Ovary (tissue), 9 donors: ENCODE data around the gene KCNJ1. TPM values are rescaled to one million over a fixed set of nuclear protein-coding genes. Genes with fewer than 3 reads are reported as not detected.

Experiments
- DNase-seq, 5 donors: peaks; one replicate each; pipeline ENCODE4 v3.0.0-alpha.2; 2019 to 2020
- H3K27ac ChIP-seq, 2 donors: fragments of 200-600 bp; one replicate each; pipeline versions ENCODE4 v1.5.1 to v1.8.0; 2019 to 2022
- H3K27me3 ChIP-seq: fragments of 200-600 bp; one replicate; pipeline ENCODE4 v1.8.0; 2022
- H3K36me3 ChIP-seq: fragments of 200-600 bp; sonication (generic); one replicate; pipeline ENCODE4 v1.5.1; 2019
- H3K4me1 ChIP-seq: one replicate; pipeline ENCODE4 v1.8.1; 2013; ENCODE audit warnings: mild to moderate bottlenecking, moderate library complexity; ENCODE audit not compliant: insufficient read depth
- H3K4me3 ChIP-seq: fragments of 200-600 bp; sonication (generic); one replicate; pipeline ENCODE4 v1.5.1; 2017
- H3K9me3 ChIP-seq, 2 donors: fragments of 200-600 bp in 1 of 2; sonication (generic) in 1 of 2; one replicate each; pipeline versions ENCODE4 v1.5.1 to v1.8.1; 2013 to 2019; ENCODE audit warnings: mild to moderate bottlenecking in 1 of 2, moderate library complexity in 1 of 2
- CTCF ChIP-seq, 3 donors: fragments of 450-650 bp in 2 of 3; fragments of 200-600 bp in 1 of 3; IDR thresholded peaks; one replicate each; pipeline versions ENCODE4 v1.5.1 to v1.8.0; 2016 to 2022; ENCODE audit warnings: antibody characterized with exemption in 3 of 3, mild to moderate bottlenecking in 1 of 3
- EP300 ChIP-seq: sonication (generic); formaldehyde crosslinking; IDR thresholded peaks from one replicate; pipeline ENCODE4 v1.6.1; 2017; ENCODE audit warnings: antibody characterized with exemption
- POLR2A ChIP-seq: fragments of 450-650 bp; IDR thresholded peaks from one replicate; pipeline ENCODE4 v1.6.1; 2017; ENCODE audit warnings: antibody characterized with exemption, mild to moderate bottlenecking, moderate library complexity
- WGBS, 3 donors: extraction: QIAGEN DNeasy Blood & Tissue Kit in 1 of 3; methylation state at CpG; one replicate each; pipeline versions ENCODE4 v1.1.5 to v1.1.7; 2013 to 2017; 5-methylcytosine and 5-hydroxymethylcytosine counted together
- intact Hi-C, 4 donors: fragments of 100-400 bp; cut with DNase I; formaldehyde crosslinking; loops; one replicate each; pipeline versions ENCODE4 v1.11.0 to v1.15.1; 2022 to 2023
- polyA plus RNA-seq, 2 donors: library from polyadenylated mRNA; stranded (reverse); fragments of 200-250 nt in 1 of 2; fragments of 350-450 nt in 1 of 2; fragmentation: Illumina TruSeq in 1 of 2; extraction: RNeasy Lipid Tissue Mini Kit (QIAGEN cat#74804) in 1 of 2; gene quantifications; one replicate each; pipeline ENCODE4 v1.2.3, GENCODE V29; 2013 to 2014
- total RNA-seq, 7 donors: library from RNA; depleted of rRNA in 2 of 7; stranded (reverse); fragments of >200 nt in 2 of 7; fragmentation: NEBNext Ultra II Directional in 3 of 7; extraction: Animal tissue kit (Norgen Biotek cat#: 25700) in 3 of 7; gene quantifications; one replicate each; pipeline versions ENCODE4 v1.1.0 to v1.2.4, GENCODE V29; 2016 to 2023
- donor health status: DM: no; HTN: no; CAD: no; lungs with moderate emphysema.
- donor health status: DM: no; HTN: no; CAD: no.
- donor health status: Bipolar disorder and iron deficiency.
- donor health status: DM: yes; HTN: yes; CAD: no.
- donor health status: DM: no; HTN: no; CAD: no.
- donor health status: DM: yes; HTN: yes; CAD: no.

KCNJ1 gene
- total and polyA plus RNA-seq, 9 donors = 0.48 TPM; not detected in 8

- Histone ChIP-seq H3K4me3 (no peak overlapping the region), H3K27ac (no peak overlapping the region), H3K27me3 (no peaks in the 10 kb centered on the region), H3K9me3 (no peaks in the 10 kb centered on the region), H3K4me1 (no peaks in the 10 kb centered on the region), H3K36me3 (no peaks in the 10 kb centered on the region)
- intact Hi-C loops = no loop called here
- DNase-seq = no peak
- TF ChIP-seq POLR2A (no peak), EP300 (no peak), CTCF (IDR thresholded peaks at IDR 0.05) (no peak)
- WGBS, 3 donors = 78 to 84% (median 81%) methylated on average over 6 of the region's 6 CpGs
Observed at GRCh38 chr11:128872094-128872493, 5.0 kb upstream of the KCNJ1 start.

DNA sequence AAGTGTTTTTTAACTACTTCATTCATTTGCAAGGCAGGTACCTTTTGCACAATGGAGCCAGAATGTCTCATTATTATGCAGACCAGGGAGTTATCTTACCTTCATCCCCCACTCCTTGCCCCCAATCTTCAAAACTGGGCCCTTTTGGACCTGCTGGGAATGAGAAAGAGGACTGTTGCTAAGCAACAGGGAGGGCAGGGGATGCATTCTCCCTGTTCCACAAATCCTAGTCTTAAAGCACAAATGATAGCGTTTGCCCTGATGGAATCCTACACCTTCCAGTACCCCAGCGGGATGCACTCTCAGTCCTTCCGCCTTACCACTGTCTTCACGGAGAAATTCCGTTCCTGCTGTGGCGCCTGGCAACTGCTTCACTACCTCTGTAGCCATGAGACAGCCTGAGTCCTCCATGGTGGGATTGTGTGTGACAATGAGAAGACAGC, 4.1 kb upstream of the KCNJ1 start:
- 74 to 92% (median 84%) methylated on average over 6 of the region's 6 CpGs for WGBS, 3 donors
- DNase-seq = no peak
- Histone ChIP-seq H3K27ac (no peak overlapping the region), H3K4me1 (no peaks in the 10 kb centered on the region), H3K4me3 (no peak overlapping the region), H3K27me3 (no peaks in the 10 kb centered on the region), H3K36me3 (no peaks in the 10 kb centered on the region), H3K9me3 (no peaks in the 10 kb centered on the region)
- no peak for TF ChIP-seq EP300
- no peak for TF ChIP-seq POLR2A
- intact Hi-C loops = no loop called here

- Histone ChIP-seq H3K9me3 (no peaks in the 10 kb centered on the region), H3K27ac (no peak overlapping the region), H3K27me3 (no peaks in the 10 kb centered on the region), H3K4me3 (no peak overlapping the region), H3K4me1 (no peaks in the 10 kb centered on the region), H3K36me3 (no peaks in the 10 kb centered on the region)
- DNase-seq = no peak
- intact Hi-C loops = no loop called here
- TF ChIP-seq POLR2A (no peak), EP300 (no peak), CTCF (IDR thresholded peaks at IDR 0.05) (no peak)
- 92 to 94% (median 92%) methylated on average over 10 of the region's 10 CpGs for WGBS, 3 donors
Observed at GRCh38 chr11:128868841-128869671, 2.0 kb upstream of the KCNJ1 start.

DNA sequence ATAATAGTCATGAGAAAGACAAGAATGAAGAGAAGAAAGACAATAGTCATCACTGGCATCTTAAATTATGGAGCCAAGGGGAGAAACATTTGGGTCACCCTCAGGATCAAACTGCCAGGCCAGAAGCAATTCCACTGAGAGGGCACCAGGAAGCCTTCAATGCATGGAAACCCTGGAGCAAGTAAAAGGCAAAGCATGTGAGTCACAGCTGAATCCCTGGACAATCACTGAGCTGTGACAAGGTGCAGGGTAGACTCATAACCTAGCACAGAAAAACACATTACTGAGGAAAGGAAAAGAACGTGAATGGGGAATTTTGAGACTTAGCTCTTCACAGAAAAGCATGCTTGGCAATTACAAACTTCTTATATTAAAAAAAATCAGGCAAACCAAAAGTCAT, 1.6 kb downstream of the KCNJ1 start:
- no peaks in the 10 kb centered on the region for H3K27me3 ChIP-seq
- no peaks in the 10 kb centered on the region for H3K9me3 ChIP-seq
- no peak for DNase-seq
- TF ChIP-seq POLR2A = no peak
- TF ChIP-seq EP300 = no peak
- TF ChIP-seq CTCF (IDR thresholded peaks at IDR 0.05) = no peak
- no peaks in the 10 kb centered on the region for H3K36me3 ChIP-seq
- no peak overlapping the region for H3K4me3 ChIP-seq
- H3K4me1 ChIP-seq = peaks cover 1% of the 10 kb centered on the region
- intact Hi-C loops = no loop called here
- H3K27ac ChIP-seq = no peak overlapping the region
- 86 to 95% (median 94%) methylated on average over 1 of the region's 1 CpG for WGBS, 3 donors

- intact Hi-C loops = no loop called here
- peaks cover 6% of the 10 kb centered on the region for H3K4me1 ChIP-seq
- H3K4me3 ChIP-seq = no peak overlapping the region
- no peaks in the 10 kb centered on the region for H3K9me3 ChIP-seq
- no peak for TF ChIP-seq POLR2A
- no peak for TF ChIP-seq EP300
- TF ChIP-seq CTCF (IDR thresholded peaks at IDR 0.05) = no peak
- no peak overlapping the region for H3K27ac ChIP-seq
- no peaks in the 10 kb centered on the region for H3K36me3 ChIP-seq
- no peak for DNase-seq
- no peaks in the 10 kb centered on the region for H3K27me3 ChIP-seq
- 40 to 48% (median 47%) methylated on average over 4 of the region's 4 CpGs for WGBS, 3 donors
Observed at GRCh38 chr11:128862908-128863660, 4.0 kb downstream of the KCNJ1 start.
